MG63 (cell line): Measurements from ENCODE around the gene PCBD1. TPM values are rescaled to one million over a fixed set of nuclear protein-coding genes. Genes with fewer than 3 reads are reported as not detected.

ENCODE experiments used
- DNase-seq: peaks from one replicate; pipeline ENCODE4 v3.0.0-alpha.2; 2020
- H3K27me3 ChIP-seq: fragments of 250-450 bp; sonication (Bioruptor Pico); 2 replicates; pipeline ENCODE4 v1.5.1; 2020; ENCODE audit warnings: mild to moderate bottlenecking, moderate library complexity
- H3K36me3 ChIP-seq: fragments of 250-450 bp; sonication (Bioruptor Pico); 2 replicates; pipeline ENCODE4 v1.5.1; 2020; ENCODE audit warnings: mild to moderate bottlenecking, moderate library complexity
- H3K4me3 ChIP-seq: fragments of 250-450 bp; sonication (Bioruptor Pico); 2 replicates; pipeline ENCODE4 v1.5.1; 2020; ENCODE audit warnings: mild to moderate bottlenecking, moderate library complexity
- H3K9me3 ChIP-seq: fragments of 250-450 bp; sonication (Bioruptor Pico); 2 replicates; pipeline ENCODE4 v1.5.1; 2020; ENCODE audit warnings: mild to moderate bottlenecking, moderate library complexity
- total RNA-seq: library from RNA; depleted of rRNA; stranded (reverse); fragments of >200 nt; shearing (Covaris generic); gene quantifications from 2 replicates; pipeline ENCODE4 v1.2.3, GENCODE V29; 2014; ENCODE audit warnings: low replicate concordance

PCBD1 gene
- total RNA-seq, 1 experiment from 2014 or later = 21.0 TPM

DNA sequence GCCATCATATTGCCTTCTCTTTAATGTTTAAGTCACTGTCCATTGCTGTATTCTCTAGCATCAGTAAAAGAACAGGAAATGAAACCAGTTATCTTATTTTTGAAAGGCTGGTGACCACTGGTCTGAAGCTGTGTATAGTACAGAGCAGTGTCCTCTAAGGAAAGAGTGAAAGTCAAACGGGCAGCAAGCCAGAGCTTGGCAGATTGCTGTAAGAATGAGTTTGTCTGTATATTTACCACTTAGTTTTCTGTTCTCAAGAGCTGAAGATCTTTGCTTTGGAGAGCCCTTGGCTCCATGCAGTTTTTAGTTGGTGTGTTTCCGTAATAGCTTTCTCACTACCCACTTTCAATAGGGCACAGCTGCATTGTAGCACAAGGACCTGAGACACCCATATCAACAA lies 31.9 kb downstream of the PCBD1 start:
- DNase-seq = no peak

DNA sequence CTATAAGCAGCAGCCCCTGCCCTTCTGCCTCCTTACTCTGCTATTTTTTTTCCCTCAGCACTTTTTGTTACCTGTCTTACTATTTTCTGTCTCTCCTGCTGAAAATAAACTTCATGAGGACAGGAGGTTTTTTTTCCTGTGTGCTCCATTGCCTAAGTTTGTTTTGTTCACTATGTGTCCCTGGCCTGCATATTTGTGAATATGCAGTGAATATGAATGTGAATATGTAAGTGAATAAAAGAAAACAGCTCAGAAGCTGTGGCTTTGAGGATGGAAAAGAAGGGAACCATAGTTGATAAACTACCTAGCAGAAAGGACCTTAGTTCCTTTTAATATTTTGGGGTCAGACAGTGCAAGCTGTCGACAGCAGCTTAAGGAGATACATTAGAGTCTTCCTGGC lies 34.9 kb downstream of the PCBD1 start:
- no peak overlapping the region for H3K4me3 ChIP-seq
- no peaks in the 10 kb centered on the region for H3K27me3 ChIP-seq
- H3K9me3 ChIP-seq = 0 out of 2 replicates have a peak, but pooled peaks cover 3% of the 10 kb centered on the region
- no peak for DNase-seq
- peaks cover 13% of the 10 kb centered on the region for H3K36me3 ChIP-seq

More for the DNA sequence above, 31.9 kb downstream of the PCBD1 start:
- no peak overlapping the region for H3K4me3 ChIP-seq
- H3K27me3 ChIP-seq = no peaks in the 10 kb centered on the region
- no peaks in the 10 kb centered on the region for H3K9me3 ChIP-seq
- peaks cover 13% of the 10 kb centered on the region for H3K36me3 ChIP-seq

DNA sequence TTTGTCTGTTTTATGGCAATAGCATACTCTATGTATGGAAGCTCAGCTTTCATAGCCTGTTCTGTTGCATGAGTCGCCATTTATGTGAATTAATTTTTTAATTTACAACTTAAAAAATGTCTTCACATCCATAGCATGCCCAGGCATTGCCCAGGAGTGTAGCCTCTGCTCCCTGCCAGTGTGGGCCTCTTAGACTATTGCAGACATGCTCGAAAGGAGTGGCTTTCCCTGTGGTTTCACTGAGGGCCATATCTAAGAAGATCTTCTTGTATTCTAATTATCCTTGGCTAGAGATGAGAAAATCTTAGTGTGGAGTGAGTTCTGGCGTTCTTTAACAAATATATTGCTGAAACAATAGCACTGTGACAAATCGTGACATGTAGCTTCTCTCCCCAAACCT lies 35.3 kb downstream of the PCBD1 start:
- Histone ChIP-seq H3K27me3 (no peaks in the 10 kb centered on the region), H3K36me3 (peaks cover 13% of the 10 kb centered on the region), H3K9me3 (0 out of 2 replicates have a peak, but pooled peaks cover 3% of the 10 kb centered on the region), H3K4me3 (no peak overlapping the region)
- DNase-seq = no peak

DNA sequence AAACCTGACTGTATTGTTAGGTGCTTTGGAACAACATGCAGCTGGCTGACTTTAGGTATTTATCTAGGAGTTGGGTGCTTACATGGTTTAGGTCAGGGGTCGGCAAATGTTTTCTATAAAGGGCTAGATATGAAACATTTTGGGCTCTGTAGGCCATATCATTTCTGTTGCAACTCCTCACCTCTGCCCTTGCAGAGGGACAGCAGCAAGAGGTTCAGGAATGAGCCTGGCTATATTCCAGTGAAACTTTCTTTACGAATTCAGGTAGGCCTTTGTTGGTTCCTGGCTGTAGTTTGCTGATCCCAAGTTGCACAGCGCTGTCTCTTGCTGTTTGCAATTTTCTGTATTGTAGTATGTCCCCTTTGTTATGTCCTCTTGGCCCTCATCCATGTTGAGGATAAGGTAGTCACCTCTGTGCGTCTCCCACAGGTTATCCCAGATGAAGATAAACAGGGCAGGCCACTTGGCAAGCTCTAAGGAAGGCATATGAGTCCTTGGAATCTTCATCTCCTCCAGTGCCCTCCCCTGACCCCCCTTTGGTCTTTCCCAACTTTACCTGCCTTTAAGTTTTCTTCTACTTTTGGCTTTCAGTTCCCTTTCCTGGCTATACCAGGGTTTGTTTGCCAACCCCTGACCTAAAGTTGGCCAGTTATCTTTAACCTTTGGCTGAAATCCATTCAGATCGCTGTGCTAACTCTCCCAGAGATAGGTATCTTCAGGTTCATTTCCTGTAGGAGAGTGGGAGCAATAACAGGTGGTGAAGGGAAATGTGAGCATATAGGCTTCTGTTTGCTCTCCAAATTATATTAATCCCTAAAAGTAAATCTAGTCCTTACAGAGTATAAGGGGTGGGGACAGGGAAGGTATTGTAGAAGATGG lies 36.5 kb downstream of the PCBD1 start:
- no peaks in the 10 kb centered on the region for H3K27me3 ChIP-seq
- H3K36me3 ChIP-seq = peaks cover 13% of the 10 kb centered on the region
- H3K9me3 ChIP-seq = peaks cover 3% of the 10 kb centered on the region; the same call in 1 of the 2 replicates
- no peak overlapping the region for H3K4me3 ChIP-seq
- no peak for DNase-seq

DNA sequence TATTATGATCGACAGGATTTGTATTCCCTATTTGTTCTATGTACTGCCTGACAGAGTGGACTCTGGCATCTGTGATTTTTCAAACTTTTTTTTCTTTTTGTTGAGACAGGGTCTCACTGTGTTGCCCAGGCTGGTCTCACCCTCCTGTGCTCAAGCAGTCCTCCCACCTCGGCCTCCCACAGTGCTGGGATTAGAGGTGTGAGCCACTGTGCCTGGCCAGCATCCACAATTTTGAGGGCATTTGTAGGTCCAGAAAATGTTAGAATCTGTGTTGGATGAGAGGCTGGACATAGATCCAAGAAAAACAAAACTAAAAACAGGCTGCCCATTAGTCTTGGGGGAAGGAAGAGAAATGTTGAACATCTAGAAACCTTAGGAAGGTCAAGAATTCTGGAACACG lies 38.3 kb downstream of the PCBD1 start:
- Histone ChIP-seq H3K9me3 (peaks cover 3% of the 10 kb centered on the region; the same call in 1 of the 2 replicates), H3K4me3 (no peak overlapping the region), H3K36me3 (peaks cover 13% of the 10 kb centered on the region), H3K27me3 (no peaks in the 10 kb centered on the region)
- DNase-seq = peak; percentile 60

DNA sequence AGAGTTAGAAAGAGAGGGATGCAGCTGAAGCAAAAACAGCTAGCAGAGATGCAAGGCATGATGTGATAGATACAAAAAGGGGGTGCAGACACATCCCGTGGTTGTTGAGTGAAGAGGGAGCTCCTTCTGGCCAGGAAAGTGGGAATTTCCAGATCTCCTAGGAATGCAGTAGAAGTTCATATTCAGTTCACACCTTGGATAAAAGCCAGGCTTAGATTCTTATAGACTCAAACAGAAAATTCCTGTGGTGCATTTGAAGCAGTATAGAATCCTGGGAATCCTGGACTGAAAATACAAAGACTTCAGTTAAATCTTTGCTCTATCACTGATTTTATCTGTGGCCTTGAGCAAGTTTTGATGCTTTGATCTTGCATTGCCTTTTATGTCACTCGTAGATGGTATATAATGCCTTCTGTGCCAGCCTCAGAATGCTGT lies 38.8 kb downstream of the PCBD1 start:
- Histone ChIP-seq H3K9me3 (peaks cover 3% of the 10 kb centered on the region; the same call in 1 of the 2 replicates), H3K36me3 (peaks cover 13% of the 10 kb centered on the region), H3K27me3 (no peaks in the 10 kb centered on the region), H3K4me3 (no peak overlapping the region)
- peak; percentile 13 for DNase-seq

DNA sequence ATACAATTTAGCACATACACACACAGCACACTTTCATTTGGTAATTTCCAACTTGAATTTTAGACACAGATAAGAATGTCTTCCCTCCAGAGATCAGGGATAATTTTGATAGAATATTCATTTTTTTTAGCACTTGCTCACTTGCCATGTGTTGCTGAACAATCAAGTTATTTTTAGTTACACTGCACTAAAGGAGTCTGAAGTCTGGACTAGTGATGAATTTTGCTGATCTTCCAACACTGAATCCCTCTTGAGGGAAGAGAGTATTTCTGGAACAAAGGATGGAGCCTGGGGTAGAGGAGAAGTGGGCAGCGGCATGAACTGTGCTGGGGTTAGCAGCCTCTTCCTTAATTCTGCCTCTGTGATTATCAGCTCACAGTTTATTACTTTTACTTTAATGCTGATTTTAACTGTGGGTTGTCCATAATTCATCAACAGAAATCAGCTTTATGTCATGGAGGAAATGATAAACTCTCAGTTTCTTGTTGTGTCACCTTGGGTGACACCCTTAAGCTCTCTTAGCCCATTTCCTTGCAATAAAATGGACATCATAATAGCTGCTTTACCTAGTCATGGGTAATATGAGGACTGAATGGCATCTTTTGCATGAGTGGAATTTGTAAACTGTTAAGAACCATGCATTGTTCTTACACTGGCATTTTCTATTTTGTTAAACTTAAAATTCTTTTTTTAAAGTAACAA lies 40.6 kb downstream of the PCBD1 start:
- no peak overlapping the region for H3K4me3 ChIP-seq
- H3K36me3 ChIP-seq = peaks cover 13% of the 10 kb centered on the region
- no peak for DNase-seq
- peaks cover 3% of the 10 kb centered on the region; the same call in 1 of the 2 replicates for H3K9me3 ChIP-seq
- H3K27me3 ChIP-seq = no peaks in the 10 kb centered on the region

DNA sequence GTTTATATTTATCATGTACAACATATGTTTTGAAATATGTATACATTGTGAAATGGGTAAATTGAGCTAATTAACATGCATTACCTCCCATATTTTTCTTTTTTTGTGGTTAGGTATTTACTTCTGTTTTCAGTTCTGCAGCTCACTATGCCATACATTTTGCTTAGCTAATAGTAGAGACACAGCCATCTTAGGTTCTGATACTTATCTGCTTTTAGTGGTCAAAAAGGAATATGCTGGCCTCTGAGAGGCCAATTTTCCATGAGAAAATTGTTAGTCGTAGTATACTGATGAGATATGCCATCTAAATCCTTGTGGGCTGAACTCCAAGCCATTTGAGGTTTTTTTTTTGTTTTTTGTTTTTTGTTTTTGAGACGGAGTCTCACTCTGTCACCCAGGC lies 41.6 kb downstream of the PCBD1 start:
- no peak overlapping the region for H3K4me3 ChIP-seq
- peaks cover 13% of the 10 kb centered on the region for H3K36me3 ChIP-seq
- no peaks in the 10 kb centered on the region for H3K27me3 ChIP-seq
- DNase-seq = no peak
- H3K9me3 ChIP-seq = peaks cover 3% of the 10 kb centered on the region; the same call in 1 of the 2 replicates

DNA sequence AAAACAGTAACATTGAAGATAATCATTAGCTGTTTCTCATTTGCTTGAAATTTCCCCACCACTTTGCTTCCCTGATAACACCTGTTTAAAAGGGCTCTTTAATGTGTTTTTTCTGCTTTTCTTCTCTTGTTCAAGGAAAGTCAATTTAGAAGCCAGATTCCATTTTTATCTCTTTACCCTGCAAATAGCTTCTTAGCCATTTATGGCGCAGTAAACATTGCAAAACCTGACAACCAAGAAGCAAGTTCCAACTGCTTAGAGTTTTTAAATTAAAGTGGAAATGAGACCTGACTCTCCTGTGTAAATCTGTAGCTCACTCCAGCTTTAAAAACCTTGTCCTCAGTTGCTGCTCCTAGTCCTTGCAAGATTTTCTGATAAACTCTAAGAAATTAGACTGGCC lies 42.5 kb downstream of the PCBD1 start:
- no peak overlapping the region for H3K4me3 ChIP-seq
- no peaks in the 10 kb centered on the region for H3K27me3 ChIP-seq
- peaks cover 3% of the 10 kb centered on the region; the same call in 1 of the 2 replicates for H3K9me3 ChIP-seq
- H3K36me3 ChIP-seq = peaks cover 7% of the 10 kb centered on the region; the same call in 1 of the 2 replicates
- no peak for DNase-seq

DNA sequence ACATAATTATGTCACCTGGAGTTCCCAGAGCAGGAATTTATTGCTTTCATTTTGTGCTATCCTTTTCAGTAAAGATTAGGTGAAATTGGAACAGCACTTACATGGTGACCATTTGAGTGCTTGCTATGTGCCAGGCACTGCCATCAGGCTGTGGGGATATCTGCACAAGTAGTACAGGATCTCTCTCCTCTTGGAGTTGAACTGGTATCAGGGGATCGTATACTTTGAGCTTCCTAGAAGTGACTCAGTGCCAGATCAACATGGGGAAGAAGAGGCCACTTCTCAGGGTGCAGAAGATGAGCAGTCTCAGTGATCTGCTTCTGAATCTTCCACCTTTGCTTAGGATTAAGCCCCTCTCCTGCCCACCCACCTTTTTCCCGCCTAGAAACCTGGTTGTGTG lies 43.1 kb downstream of the PCBD1 start:
- H3K9me3 ChIP-seq = peaks cover 3% of the 10 kb centered on the region; the same call in 1 of the 2 replicates
- DNase-seq = no peak
- peaks cover 4% of the 10 kb centered on the region; the same call in 1 of the 2 replicates for H3K36me3 ChIP-seq
- H3K27me3 ChIP-seq = no peaks in the 10 kb centered on the region
- no peak overlapping the region for H3K4me3 ChIP-seq

DNA sequence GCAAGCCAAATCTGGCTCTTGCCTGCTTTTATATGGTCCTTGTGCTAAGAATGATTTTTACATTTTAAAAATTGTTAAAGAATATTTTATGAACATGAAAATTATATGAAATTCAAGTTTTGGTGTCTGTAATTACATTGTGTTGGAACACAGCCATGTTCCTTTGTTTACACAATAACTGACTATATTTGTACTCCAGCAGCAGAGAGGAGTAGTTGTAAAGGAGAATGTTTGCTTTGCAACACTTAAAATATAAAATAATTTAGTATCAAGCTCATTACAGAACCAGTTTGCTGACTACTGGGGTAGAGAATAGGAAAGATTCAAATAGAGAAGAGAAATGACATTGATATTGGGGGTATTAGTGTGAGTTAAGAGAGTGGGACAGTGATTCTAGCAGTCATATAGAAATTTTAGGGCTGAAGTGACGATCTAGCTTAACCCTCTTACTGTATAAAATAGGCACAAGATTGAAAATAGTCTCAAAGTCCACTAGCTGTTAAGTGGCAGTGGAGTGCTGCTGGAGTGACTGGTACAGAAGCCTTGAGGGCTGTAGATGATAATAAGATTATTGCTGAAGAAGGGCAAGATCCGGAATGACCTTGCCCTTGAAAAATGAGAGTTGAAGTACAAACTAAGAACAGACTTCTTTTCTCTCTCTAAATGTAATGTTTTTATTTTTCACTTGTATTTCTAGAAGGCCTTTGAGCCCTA lies 44.4 kb downstream of the PCBD1 start:
- no peak for DNase-seq
- Histone ChIP-seq H3K4me3 (no peak overlapping the region), H3K36me3 (0 out of 2 replicates have a peak, but pooled peaks cover 3% of the 10 kb centered on the region), H3K9me3 (no peaks in the 10 kb centered on the region; the same call in 1 of the 2 replicates), H3K27me3 (no peaks in the 10 kb centered on the region)

DNA sequence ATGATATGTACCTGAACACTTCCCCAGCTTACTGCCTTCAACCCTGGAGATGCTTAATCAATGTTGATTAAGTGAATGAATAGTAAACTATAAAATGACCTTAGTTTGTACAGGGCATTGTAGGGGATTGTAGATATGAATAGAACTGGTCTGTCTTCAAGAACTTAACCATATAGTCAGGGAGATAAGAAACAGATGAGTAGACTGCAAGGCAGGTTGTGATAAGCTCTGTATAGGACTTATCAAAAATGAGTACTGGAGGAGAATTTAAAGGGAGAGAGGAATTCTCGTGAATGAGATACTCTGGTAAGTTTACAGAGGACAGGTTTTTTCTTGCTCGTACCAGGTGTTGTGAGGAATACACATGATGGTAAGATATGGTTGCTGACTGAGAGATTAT lies 45.0 kb downstream of the PCBD1 start:
- no peaks in the 10 kb centered on the region; the same call in 1 of the 2 replicates for H3K9me3 ChIP-seq
- no peaks in the 10 kb centered on the region for H3K36me3 ChIP-seq
- H3K4me3 ChIP-seq = no peak overlapping the region
- no peaks in the 10 kb centered on the region for H3K27me3 ChIP-seq
- no peak for DNase-seq

DNA sequence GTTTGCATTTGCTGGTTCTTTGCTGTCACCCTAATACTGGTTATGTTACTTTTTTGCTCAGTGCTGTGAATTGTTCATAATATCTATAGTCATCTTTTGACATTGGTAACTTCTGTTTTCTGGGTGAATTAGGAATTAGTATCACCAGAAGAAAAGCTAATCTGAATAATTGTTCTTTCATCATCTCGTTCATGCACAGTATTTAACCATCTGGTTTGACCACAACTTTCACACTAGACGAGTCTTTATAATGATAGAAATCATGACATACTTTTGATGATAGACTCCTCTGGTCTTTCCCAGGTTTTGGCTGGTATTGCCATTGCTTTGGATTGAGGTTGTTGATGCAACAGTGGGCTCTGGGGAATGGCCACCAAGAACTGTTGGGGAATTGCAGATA lies 47.5 kb downstream of the PCBD1 start:
- Histone ChIP-seq H3K36me3 (0 out of 2 replicates have a peak, but pooled peaks cover 2% of the 10 kb centered on the region), H3K4me3 (no peak overlapping the region)
- DNase-seq = no peak

DNA sequence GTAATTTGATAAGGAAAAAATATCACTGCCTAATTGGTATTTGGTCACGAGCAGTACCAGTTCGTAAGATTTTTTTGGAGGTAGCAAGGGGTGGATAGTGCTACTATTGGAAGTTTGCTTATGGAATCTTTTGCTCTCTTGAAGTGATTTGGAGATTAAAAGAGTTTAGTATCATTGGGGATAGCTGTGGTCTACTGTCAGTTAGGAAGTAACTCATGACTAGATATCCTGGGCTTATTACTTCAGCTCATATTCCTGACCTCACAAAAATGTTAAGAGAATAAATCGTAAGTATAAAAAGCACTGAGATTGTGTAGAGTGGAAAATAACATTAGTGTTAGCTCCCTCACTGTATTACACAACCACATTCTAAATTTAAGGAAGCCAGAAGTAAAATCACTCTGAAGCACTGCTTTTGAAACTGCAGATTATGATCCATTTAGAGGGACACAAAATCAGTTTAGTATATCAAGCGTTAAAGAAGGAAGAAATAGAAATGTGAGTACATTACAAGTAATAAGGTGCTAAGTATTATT lies 50.0 kb downstream of the PCBD1 start:
- no peak overlapping the region for H3K4me3 ChIP-seq
- DNase-seq = no peak
- H3K9me3 ChIP-seq = peaks cover 6% of the 10 kb centered on the region
- H3K36me3 ChIP-seq = 0 out of 2 replicates have a peak, but pooled peaks cover 2% of the 10 kb centered on the region
- no peaks in the 10 kb centered on the region for H3K27me3 ChIP-seq

More for the DNA sequence above, 47.5 kb downstream of the PCBD1 start:
- Histone ChIP-seq H3K27me3 (no peaks in the 10 kb centered on the region), H3K9me3 (peaks cover 6% of the 10 kb centered on the region)

DNA sequence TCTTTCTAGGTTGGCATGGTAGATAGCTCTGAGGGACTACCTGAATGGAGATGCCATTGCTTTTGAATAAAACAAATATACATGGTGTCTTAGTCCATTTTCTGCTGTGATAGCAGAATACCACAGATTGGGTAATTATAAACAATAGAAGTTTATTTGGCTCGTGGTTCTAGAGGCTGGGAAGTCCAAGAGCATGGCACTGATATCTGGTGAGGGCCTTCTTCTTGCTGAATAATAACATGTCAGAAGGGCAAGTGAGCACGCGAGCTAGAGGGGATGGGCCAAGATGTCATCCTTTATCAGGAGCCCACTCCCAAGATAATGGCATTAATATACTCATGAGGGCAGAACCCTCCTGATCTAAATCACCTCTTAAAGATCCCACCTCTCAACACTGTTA lies 50.7 kb downstream of the PCBD1 start:
- no peaks in the 10 kb centered on the region for H3K27me3 ChIP-seq
- H3K36me3 ChIP-seq = 0 out of 2 replicates have a peak, but pooled peaks cover 2% of the 10 kb centered on the region
- no peak overlapping the region for H3K4me3 ChIP-seq
- H3K9me3 ChIP-seq = peaks cover 6% of the 10 kb centered on the region
- no peak for DNase-seq

DNA sequence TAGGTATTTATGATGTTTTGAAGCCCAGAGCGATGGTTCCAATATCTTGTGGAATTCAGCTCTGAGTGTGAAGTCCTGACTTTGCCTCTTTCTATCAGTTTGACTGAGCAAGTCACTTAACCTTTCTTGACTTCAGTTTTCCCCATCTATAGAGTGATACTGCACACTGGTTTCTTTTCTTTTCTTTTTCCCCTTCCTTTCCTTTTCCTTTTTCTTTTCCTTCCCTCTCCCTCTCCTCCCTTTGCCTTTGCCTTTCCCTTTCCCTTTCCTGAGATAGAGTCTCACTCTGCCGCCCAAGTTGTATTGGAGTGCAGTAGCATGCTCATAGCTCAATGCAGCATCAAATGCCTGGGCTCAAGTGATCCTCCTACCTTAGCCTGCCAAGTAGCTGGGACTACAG lies 52.0 kb downstream of the PCBD1 start:
- no peak for DNase-seq
- no peaks in the 10 kb centered on the region for H3K27me3 ChIP-seq
- H3K4me3 ChIP-seq = no peak overlapping the region
- 0 out of 2 replicates have a peak, but pooled peaks cover 2% of the 10 kb centered on the region for H3K36me3 ChIP-seq
- peaks cover 6% of the 10 kb centered on the region for H3K9me3 ChIP-seq
